Measurements from ENCODE around the gene MICAL2. TPM values are rescaled to one million over a fixed set of nuclear protein-coding genes. Genes with fewer than 3 reads are reported as not detected.
A peak's percentile ranks its signal among the peaks of the same experiment; 100 is the strongest.

The MICAL2 gene
- total RNA-seq, 1 experiment from 2014 or later = 62.9 TPM

- no peaks in the 10 kb centered on the region for H3K79me2 ChIP-seq (ENCODE audit: low read length)
- H3K9me3 ChIP-seq (ENCODE audit: low read length) = no peaks in the 10 kb centered on the region
- H3K4me3 ChIP-seq (ENCODE audit: low read length) = no peak overlapping the region
- BruUV-seq (replicated peaks) = TSS peak; percentile 11
- peaks cover 12% of the 10 kb centered on the region for H3K4me1 ChIP-seq (ENCODE audit: insufficient read depth, low read length)
- no peaks in the 10 kb centered on the region for H3K9me2 ChIP-seq (replicated peaks; ENCODE audit: low read length)
- ATAC-seq (peak; percentile 44), DNase-seq (peak; percentile 42)
- H3F3A ChIP-seq (ENCODE audit: low read length, unreplicated experiment) = no peaks in the 10 kb centered on the region
- H2AFZ ChIP-seq (ENCODE audit: low read length) = no peak overlapping the region
- H3K36me3 ChIP-seq (ENCODE audit: low read depth, low read length) = peaks cover 5% of the 10 kb centered on the region
- no peak overlapping the region for H3K9ac ChIP-seq (ENCODE audit: low read length)
- no peak for TF ChIP-seq EZH2 (IDR thresholded peaks at IDR 0.05; ENCODE audit: low read length, unreplicated experiment)
- no peak for TF ChIP-seq EZH2phosphoT487 (IDR thresholded peaks at IDR 0.05; ENCODE audit: borderline replicate concordance, low read length)
- TF ChIP-seq, protein P1, sequence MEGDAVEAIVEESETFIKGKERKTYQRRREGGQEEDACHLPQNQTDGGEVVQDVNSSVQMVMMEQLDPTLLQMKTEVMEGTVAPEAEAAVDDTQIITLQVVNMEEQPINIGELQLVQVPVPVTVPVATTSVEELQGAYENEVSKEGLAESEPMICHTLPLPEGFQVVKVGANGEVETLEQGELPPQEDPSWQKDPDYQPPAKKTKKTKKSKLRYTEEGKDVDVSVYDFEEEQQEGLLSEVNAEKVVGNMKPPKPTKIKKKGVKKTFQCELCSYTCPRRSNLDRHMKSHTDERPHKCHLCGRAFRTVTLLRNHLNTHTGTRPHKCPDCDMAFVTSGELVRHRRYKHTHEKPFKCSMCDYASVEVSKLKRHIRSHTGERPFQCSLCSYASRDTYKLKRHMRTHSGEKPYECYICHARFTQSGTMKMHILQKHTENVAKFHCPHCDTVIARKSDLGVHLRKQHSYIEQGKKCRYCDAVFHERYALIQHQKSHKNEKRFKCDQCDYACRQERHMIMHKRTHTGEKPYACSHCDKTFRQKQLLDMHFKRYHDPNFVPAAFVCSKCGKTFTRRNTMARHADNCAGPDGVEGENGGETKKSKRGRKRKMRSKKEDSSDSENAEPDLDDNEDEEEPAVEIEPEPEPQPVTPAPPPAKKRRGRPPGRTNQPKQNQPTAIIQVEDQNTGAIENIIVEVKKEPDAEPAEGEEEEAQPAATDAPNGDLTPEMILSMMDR (conservative IDR thresholded peaks at IDR 0.05; ENCODE audit: low read depth, low read length) = no peak
- no peaks in the 10 kb centered on the region for H3K27me3 ChIP-seq (ENCODE audit: low read length)
- intact Hi-C loops (cut with micrococcal nuclease) = no loop called here
- ChIA-PET POLR2A (ENCODE audit: unreplicated experiment) (no interaction called here), CTCF (no interaction called here)
- no peak overlapping the region for H3K27ac ChIP-seq (ENCODE audit: low read length)
- no peaks in the 10 kb centered on the region for H4K20me1 ChIP-seq (ENCODE audit: low read length)
- no peak overlapping the region for H3K4me2 ChIP-seq (ENCODE audit: low read length)
These were observed 152.8 kb downstream of the MICAL2 start for GRCh38 chr11:12263141-12263693.

GRCh38 chr11:12264361-12264760 is 154.0 kb downstream of the MICAL2 start:
- POLR2A ChIA-PET (ENCODE audit: unreplicated experiment) = no interaction called here
- intact Hi-C loops (cut with micrococcal nuclease) = no loop called here
- H3K9me3 ChIP-seq (ENCODE audit: low read length) = no peaks in the 10 kb centered on the region
- no TSS peak for BruUV-seq (replicated peaks)
- ATAC-seq = no peak
- H3K4me3 ChIP-seq (ENCODE audit: low read length) = no peak overlapping the region
- TF ChIP-seq, protein P1 (conservative IDR thresholded peaks at IDR 0.05; ENCODE audit: low read depth, low read length) = no peak
- TF ChIP-seq EZH2phosphoT487 (IDR thresholded peaks at IDR 0.05; ENCODE audit: borderline replicate concordance, low read length) (no peak), EZH2 (IDR thresholded peaks at IDR 0.05; ENCODE audit: low read length, unreplicated experiment) (no peak)
- no peak overlapping the region for H3K9ac ChIP-seq (ENCODE audit: low read length)
- H3K36me3 ChIP-seq (ENCODE audit: low read depth, low read length) = peaks cover 5% of the 10 kb centered on the region
- no peaks in the 10 kb centered on the region for H3K27me3 ChIP-seq (ENCODE audit: low read length)
- no peak overlapping the region for H3K4me2 ChIP-seq (ENCODE audit: low read length)
- H3K4me1 ChIP-seq (ENCODE audit: insufficient read depth, low read length) = peaks cover 18% of the 10 kb centered on the region
- no peaks in the 10 kb centered on the region for H4K20me1 ChIP-seq (ENCODE audit: low read length)
- no peak for DNase-seq
- CTCF ChIA-PET = no interaction called here
- H3K27ac ChIP-seq (ENCODE audit: low read length) = no peak overlapping the region
- H3K9me2 ChIP-seq (replicated peaks; ENCODE audit: low read length) = no peaks in the 10 kb centered on the region
- H3F3A ChIP-seq (ENCODE audit: low read length, unreplicated experiment) = no peaks in the 10 kb centered on the region
- no peak overlapping the region for H2AFZ ChIP-seq (ENCODE audit: low read length)
- no peaks in the 10 kb centered on the region for H3K79me2 ChIP-seq (ENCODE audit: low read length)

DNA sequence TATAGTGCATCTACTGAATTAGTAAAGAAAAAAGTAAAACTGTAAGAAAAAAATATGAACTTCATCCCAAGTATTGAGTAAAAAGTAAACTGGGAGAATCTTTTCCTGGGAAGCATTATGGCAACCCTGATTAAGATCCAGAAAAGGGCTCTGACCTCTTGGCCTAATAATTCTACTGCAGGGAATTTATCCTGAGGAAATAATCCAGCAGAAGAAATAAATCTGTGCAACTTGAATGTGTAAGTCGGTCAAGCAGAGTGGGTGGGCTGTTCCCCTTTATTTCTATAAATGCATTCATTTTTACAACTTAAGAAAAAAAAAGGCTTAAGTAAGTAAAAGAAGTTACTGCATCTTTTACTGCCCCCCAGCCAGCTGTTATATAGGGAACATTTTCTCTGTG is 155.7 kb downstream of the MICAL2 start:
- Histone ChIP-seq H3K36me3 (ENCODE audit: low read depth, low read length) (peaks cover 3% of the 10 kb centered on the region; the same call in 1 of the 2 replicates), H3K27me3 (ENCODE audit: low read length) (no peaks in the 10 kb centered on the region), H3K27ac (ENCODE audit: low read length) (no peak overlapping the region), H3K79me2 (ENCODE audit: low read length) (no peaks in the 10 kb centered on the region), H3K9ac (ENCODE audit: low read length) (no peak overlapping the region), H3K4me3 (ENCODE audit: low read length) (no peak overlapping the region), H4K20me1 (ENCODE audit: low read length) (no peaks in the 10 kb centered on the region), H3K4me2 (ENCODE audit: low read length) (no peak overlapping the region), H3F3A (ENCODE audit: low read length, unreplicated experiment) (no peaks in the 10 kb centered on the region), H2AFZ (ENCODE audit: low read length) (no peak overlapping the region), H3K4me1 (ENCODE audit: insufficient read depth, low read length) (peaks cover 27% of the 10 kb centered on the region), H3K9me3 (ENCODE audit: low read length) (no peaks in the 10 kb centered on the region), H3K9me2 (replicated peaks; ENCODE audit: low read length) (no peaks in the 10 kb centered on the region)
- ATAC-seq = no peak
- intact Hi-C loops (cut with micrococcal nuclease) = no loop called here
- ChIA-PET POLR2A (ENCODE audit: unreplicated experiment) (no interaction called here), CTCF (no interaction called here)
- no peak for DNase-seq
- no TSS peak for BruUV-seq (replicated peaks)
- TF ChIP-seq EZH2phosphoT487 (IDR thresholded peaks at IDR 0.05; ENCODE audit: borderline replicate concordance, low read length) (no peak), EZH2 (IDR thresholded peaks at IDR 0.05; ENCODE audit: low read length, unreplicated experiment) (no peak)
- TF ChIP-seq, protein P1 (conservative IDR thresholded peaks at IDR 0.05; ENCODE audit: low read depth, low read length) = no peak

Data from PC-3 (cell line).